ENCODE data around the gene MRC1. TPM values are rescaled to one million over a fixed set of nuclear protein-coding genes. Genes with fewer than 3 reads are reported as not detected.

MRC1 gene
- polyA plus RNA-seq, 1 donor: 14.5 TPM

DNA sequence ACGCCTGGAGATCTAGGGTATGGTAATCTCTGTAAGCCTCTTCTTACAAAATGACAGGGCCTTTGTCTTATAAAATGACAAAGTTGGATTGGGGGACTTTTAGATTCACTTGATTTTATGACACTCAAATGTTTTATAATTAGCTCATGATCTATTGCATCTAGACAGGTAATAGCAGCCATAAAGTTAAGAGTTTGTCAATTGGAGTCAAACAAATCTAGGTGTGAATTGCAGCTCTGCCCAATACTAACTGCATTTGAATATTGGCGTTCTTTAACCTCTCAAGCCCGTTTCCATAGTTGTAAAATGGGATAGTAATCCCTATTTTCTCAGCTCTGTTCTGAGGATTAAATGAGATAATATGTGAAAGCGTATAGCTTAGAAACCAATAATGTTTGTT is 14.1 kb upstream of the MRC1 start:
- DNase-seq (ENCODE audit: low read depth): no peak

DNA sequence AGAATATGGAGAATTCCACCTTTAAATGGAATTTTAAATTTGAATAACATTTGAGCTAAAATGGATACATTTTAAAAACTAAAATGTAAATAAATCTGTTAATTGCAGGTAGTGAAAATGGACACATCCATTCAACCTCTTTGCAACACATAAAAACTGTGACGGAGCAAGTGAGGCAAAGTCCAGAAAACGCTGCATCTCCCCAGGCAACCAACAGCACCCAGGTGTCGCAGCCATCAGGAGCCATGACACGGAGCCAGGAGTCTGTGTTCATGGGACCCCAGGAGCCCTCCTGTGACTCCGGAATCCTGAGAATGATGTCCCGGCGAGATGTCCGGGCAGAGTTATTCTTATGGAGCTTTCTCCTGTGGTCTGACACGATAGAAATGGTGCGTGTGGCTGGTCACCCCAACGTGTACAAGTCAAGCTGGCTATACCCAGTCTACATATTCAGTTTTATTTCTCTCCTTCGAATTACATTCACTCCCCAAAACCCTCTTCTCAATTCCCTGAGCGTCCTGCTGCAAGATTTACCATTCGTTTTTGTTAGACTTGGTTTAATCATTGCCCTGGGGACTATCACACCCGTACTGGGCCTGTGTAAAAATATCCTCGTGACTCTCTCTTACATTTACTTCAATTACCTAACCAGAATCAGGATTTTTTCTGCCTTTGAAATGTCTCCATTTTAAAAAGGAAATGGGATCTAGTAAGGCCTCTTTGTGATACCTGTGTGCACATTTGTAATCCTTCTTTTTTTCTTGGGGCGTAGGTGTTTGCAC is 13.1 kb upstream of the MRC1 start:
- no peak for DNase-seq (ENCODE audit: low read depth)

DNA sequence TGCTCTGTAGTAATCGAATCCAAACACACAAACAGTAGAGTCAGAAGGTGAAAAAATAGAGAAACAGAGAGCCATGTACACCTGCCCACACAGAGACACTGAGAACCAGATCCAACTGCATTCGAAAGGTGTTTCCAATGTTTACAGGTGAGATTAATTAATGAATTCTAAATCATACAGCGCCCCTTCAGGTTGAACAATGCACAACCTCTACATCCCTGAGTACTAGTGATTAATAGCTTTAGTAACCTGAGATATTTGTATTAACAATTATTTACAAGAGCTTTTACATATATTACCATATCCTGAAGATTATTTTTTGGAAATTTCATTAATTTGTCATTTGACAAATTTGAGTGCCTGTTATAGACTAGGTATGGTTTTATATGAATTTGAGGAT is 7.6 kb upstream of the MRC1 start:
- DNase-seq (ENCODE audit: low read depth): no peak

DNA sequence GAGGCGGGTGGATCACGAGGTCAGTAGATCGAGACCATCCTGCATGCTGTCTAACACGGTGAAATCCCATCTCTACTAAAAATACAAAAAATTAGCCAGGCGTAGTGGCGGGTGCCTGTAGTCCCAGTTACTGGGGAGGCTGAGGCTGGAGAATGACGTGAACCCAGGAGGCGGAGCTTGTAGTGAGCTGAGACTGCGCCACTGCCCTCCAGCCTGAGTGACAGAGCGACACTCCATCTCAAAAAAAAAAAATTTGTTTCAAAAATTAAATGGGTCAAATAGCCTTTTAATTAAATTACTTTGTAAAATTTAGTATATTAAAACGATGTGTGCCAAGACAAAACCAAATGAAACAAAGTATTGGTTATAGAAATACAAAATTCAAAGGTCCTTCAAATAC is 6.8 kb upstream of the MRC1 start:
- no peak for DNase-seq (ENCODE audit: low read depth)

DNA sequence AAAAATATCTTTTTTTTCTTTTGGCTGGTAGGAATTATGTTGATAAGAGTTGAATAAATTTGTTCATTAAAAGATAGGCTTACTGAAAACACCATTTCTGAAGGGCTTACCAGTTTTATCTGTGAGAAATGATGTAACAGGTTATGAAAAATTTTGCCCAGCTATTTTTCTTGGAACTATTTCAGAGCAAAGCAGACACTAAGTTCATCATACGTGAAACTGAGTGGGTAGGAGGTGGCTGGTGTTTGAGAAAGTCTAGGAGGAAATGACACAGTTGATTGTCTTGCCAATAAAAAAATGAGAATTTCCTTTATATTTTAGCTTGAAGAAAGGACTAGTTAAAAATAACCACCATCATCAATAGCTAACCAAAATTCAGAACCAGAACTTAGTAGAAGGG is 6.2 kb upstream of the MRC1 start:
- DNase-seq (ENCODE audit: low read depth): no peak

DNA sequence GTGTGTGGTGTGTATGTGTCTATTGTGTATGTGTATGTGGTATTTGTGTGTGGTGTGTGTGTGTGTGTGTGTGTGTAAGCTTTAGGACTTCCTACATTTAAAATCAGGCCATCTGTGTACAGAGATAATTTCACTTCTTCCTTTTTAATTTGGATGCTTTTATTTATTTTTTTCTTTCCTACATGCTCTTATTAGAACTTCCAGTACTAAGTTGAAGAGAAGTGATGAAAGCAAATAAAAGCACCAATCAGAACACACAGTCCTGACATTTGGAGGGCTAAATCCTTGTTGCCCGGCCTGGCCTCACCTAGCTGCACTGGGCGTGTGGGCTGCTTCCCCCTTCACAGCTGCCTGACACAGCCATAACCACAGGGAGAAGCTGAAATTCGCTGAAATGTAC is 3.8 kb upstream of the MRC1 start:
- no peak for DNase-seq (ENCODE audit: low read depth)

DNA sequence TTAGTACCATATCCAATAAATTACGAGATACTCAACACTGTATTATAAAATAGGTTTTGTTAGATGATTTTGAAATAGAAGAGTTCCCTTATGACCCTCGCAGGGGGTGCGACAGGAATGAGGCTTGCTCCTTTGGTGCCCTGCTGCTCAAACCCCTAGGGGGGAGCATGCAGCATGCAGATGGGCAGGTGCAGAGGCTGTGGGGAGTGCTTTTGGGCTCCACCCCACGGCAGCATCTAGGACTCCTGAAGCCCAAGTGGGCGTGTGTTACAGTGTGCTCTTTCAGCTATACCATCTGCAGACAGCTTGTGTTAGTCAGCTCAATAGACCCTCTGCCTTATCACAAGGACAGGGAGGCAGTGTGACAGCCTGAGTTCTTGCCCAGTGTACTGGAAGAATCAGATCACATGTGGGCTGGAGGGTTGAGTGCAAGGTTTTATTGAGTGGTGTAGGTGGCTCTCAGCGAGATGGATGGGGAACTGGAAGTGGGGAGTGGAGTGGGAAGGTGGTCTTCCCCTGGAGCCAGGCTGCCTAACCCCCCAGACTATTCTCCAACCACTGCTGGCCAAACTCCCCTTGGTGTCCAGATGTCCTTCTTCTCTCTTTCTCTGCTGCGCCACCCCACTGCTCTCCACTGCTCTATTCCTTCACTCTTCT is 3.1 kb upstream of the MRC1 start:
- no peak for DNase-seq (ENCODE audit: low read depth)

DNA sequence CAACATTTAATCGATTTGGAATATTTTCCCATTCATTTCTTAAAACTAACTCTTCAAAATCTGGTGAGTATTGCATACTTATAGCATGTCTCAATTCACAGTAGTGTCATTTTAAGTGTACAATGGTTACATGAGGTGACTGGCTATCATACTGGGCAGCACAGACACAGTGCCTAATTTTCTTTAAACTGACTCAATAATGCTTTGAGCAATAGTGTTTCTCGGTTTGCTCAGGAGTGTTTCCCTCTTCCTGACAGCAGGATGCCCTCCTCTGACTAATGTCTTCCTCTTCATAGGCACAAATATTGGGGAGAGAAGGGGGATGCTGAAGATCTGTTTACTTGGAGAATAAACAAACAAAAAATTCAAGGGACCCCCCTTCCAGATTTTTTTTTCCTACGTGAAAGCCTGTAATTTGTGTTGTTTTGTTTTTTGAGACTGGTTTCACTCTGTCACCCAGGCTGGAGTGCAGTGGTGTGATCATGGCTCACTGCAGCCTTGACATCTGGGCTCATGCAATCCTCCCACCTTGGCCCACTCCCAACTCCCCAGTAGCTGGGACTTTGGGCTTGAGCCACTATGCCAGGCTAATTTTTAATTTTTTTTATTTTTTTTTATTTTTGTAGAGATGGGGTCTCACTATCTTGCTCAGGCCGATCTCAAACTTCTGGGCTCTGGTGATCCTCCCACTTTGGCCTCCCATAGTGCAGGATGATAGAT is 2.2 kb downstream of the MRC1 start:
- DNase-seq (ENCODE audit: low read depth): no peak

DNA sequence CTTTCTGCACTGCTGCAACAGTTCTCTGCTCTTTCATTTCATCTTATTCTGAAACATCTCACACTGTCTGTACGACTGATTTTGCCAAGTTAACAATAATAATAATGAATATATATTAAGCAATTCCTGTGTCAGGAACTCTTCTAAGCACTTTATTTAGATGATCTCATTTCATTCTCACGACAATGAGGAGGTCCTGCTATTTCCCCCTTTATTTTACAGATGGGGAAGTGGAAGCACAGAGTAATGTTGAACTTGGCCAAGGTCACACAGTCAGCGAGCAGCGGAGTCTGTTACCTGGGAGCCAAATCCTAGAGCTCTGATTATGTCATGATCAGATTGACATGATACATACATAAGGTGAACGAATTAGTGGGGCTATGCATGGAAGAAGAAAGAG is 5.8 kb downstream of the MRC1 start:
- DNase-seq (ENCODE audit: low read depth): no peak

DNA sequence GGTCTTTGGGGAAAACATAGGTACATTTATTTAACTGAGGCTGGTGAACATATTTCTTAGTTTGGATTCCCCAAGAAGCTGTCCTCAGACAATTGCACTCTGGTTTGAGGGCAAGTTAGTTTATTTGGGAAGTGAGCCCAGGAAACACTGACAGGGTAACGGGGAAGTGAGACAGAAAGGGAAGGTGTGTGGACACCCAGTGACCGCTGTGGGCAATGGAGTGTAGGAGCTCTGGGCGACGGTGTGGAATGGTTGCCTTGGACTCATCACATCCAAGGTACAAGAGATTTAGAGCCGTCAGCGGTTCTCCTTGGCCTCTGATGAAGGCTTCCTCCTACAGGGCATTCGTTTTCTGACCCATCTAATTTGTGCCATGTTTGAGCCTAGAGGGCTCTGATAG is 7.1 kb downstream of the MRC1 start:
- no peak for DNase-seq (ENCODE audit: low read depth)

DNA sequence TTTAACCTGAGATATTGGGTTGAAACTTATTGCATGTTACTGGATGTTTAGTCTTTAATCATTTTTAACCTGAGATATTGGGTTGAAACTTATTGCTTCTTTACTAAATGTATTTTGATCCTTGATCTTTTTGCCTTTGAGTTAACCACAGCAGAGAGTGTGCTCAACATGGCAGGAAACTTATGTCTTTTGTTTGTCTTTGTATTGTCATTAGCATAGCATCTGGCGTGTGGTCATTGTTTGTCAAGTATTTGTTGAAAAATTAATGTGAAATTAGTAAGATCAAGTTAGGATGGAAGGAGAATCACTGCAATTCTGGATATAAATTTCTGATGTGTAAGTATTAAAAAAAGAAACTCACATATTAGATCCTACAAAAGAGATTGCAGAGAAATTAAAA is 8.2 kb downstream of the MRC1 start:
- no peak for DNase-seq (ENCODE audit: low read depth)

DNA sequence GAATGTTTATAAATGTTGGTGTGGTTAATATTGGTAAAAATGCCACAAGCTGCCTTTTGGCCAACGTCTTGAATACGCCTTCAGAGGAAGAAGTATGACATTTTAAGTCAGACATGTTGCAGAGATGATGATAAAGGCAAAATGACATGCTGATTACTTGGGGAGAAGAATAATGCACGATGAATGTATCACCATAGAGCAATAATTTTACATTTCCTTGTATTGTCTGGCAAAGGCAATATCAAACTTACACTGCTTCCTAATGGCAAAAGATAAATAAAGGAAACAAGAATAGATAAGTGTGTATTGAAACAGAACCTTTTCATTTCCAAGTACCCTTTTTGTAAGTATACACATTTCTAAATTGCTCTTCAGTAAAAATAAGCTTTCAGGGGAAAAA is 8.6 kb downstream of the MRC1 start:
- DNase-seq (ENCODE audit: low read depth): no peak

DNA sequence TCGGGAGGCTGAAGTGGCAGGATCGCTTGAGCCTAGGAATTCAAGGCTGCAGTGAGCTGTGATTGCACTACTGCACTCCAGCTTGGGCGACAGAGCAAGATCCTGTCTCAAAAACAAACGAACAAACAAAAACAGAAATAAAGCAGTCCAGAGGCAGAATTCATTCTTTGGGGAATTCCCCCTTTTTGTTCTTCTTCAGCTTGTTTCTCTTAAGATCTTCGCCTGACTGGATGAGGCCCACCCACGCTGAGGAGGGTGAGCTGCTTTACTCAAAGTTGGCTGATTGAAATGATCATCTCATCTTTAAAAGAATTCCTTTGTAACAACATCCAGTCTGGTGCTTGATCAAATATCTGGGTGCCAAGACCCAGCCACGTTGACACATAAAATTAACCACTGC is 10.7 kb downstream of the MRC1 start:
- DNase-seq (ENCODE audit: low read depth): no peak

DNA sequence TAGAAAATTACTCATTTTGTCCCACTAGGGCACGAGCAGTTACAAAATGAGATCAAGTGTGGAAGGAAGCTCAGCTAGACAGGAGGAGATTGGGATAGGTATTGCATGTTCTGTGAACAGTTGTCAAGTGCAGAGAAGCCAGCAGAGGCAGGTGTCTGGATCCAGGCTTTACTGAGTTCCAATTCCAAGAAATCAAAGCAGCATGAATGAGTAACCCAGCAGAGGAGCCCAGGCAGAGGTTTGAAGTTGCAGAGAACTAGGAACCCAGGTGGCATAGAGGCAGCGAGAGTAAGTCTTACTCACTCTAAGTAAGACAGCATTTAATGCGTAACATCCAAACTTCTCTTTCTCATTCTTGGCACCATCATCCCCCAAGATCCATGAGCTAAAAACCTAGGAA is 11.8 kb downstream of the MRC1 start:
- no peak for DNase-seq (ENCODE audit: low read depth)

DNA sequence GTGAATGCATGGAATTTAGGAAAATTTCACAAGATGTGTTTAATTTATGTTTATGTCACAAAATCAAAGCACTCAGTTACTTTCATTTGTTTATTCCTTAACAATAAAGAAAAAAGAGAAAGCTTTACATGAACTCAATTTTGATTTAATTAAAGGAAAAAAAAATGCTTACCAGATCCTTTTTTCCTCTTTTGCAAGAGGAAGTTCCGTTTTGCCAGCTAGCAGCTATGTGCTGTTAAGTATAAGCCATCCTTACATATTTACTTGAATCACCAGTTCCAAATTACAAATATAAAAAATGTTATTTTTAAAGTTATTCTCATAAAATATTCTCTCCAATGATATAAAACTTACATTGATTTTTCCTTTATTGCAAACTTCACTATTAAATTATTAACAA is 12.7 kb downstream of the MRC1 start:
- no peak for DNase-seq (ENCODE audit: low read depth)

DNA sequence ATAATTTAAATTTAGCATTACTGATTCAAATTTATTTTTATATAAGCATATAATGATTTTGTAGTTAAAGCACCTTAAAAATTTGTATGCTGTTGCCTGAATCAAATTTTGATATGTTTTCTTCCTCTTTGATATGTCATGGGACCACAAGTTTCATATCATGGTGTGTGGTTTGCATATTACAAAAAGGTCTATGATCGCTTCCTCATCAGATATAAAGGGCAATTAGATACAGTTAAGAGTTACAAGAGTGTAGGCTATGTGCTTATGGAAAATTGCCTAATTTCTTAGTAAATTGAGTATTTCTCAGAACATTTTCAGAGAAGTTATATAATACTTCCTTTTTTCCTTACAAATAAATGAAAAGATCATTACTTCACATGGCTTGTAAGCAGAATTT is 22.2 kb downstream of the MRC1 start:
- no peak for DNase-seq (ENCODE audit: low read depth)

DNA sequence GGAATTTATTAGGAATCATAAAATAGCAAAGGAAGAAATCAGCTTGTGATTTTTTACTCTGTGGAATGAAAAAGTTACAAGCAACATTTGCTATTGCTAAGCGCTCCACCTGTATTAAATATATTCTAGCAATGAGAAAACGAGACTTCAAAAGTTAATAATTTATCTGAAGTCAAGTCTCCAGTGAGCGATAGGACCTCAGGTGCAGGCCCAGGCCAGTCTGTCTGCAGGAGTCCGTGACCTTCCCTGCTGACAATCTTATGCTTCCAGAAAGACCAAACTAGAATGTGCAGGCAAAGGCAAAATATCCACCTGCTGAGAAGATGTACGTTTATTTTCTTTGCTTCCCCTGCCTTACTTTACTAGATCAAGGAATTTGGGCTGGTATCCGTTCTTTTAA is 22.7 kb downstream of the MRC1 start:
- no peak for DNase-seq (ENCODE audit: low read depth)

DNA sequence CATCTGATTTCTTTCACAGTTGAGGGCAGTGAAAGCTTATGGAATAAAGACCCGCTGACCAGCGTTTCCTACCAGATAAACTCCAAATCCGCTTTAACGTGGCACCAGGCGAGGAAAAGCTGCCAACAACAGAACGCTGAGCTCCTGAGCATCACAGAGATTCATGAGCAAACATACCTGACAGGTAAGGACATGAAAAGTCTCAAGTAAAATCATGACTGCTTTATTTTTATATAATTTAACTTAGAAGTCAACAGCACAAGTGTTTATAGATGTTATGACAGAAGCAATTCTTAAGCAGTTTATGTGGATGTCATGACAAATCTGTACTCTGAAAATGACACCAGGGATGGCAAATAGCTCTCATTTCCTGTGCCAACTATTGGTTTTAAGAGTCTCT is 24.5 kb downstream of the MRC1 start:
- no peak for DNase-seq (ENCODE audit: low read depth)

DNA sequence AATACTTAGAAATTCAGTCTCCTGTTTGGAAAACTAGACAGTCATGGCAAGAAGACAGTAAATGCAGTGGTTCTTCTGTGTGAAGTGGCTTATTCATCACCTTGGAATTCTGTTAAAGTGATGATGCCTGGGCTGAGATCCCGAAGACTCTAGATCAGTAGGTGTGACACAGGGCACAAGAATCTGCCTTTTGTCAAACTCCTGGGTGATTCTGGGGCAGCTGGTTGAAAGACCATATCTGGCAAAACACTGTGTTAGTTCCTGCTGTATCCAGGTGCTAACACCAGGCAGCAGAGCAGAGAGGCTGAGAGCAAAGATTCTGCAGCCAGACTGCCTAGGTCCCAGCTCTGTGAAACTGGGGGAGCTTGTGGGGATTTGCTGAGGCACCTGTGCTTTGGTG is 26.5 kb downstream of the MRC1 start:
- DNase-seq (ENCODE audit: low read depth): no peak

DNA sequence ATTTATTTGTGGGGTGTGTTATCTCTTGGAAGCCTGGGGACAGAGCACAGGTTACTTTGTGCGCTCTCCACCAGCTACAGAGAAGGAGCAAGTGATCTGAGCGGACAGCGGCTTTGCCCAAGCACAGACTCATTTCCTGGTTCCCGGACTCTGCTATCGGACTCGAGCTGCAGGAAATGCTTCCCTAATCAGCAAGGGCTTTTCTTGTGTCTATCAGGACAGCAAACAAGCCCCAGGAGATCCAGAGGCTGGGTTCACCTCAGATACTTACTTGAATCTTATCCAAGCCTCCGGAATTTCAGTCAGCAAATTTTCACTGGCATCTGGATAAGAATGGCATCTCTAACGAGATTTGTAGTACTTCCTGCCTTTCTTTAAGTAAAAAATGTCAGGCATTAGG is 27.8 kb downstream of the MRC1 start:
- no peak for DNase-seq (ENCODE audit: low read depth)

DNA sequence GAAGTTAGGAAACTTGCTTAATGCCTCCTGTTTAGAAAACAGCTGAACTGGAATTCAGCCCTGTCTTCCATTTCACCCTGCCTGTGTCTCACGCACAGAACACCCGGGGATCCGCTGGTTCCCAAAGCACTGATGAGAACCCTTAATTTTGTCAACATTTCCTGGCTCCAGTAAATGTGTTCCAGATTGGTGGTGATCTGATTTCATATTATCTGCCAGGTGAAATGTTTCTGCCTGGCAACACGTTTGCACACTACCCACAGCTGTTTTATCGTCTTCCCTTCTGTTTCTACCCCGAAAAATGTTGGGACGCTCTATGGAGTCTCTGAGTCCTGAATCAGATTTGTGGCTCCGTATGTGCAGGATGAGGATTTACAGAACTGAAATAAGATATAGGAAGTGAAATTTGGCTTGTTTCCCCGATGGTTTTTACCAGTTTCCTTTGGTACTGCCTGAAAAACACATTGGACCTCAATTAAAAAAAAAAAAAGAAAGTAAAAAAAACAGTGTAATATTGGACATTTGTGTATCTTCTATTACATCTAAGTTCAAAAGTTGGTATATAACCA is 29.0 kb downstream of the MRC1 start:
- DNase-seq (ENCODE audit: low read depth): peak; percentile 16

DNA sequence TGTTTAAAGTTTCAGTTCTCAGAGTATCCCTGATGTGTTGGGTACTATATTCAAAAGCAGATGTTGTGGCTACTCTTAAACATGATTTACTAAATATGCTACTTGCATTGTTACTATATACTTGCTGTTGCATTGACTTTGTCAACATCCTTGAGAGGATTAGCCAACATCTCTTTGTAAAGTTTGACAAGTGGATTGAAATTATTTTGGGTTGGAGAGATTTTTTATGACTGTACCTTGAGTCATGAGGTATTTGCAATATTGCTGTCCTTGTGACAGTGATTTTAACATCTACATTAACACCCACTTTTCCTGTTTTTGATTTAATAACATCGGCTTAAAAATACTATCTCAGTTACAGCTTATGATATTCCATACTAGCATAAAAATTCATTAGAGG is 31.9 kb downstream of the MRC1 start:
- no peak for DNase-seq (ENCODE audit: low read depth)

DNA sequence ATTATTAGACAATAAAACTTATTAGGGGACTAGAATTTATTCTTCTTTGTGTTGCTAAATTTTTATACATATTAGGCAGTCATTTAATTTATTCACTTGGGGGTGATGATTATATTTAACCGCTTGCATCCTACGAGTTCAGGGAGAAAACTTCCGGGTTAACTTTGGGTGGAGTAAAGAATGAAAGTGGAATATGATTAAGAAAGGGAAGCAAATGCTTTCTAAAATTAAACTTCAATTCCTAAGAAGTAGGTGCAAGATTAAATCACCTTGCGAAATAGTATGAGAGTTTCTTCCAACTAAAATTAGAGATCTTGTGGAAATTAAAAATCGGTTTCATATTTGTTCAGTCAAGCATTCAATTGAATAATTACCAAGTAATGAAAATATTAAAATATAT is 33.5 kb downstream of the MRC1 start:
- DNase-seq (ENCODE audit: low read depth): no peak

All from forelimb muscle (tissue), 1 donor.